Measurements from ENCODE around the gene ADCY3. TPM values are rescaled to one million over a fixed set of nuclear protein-coding genes. Genes with fewer than 3 reads are reported as not detected.

The ADCY3 gene
- total RNA-seq, 1 experiment from 2014 or later: 75.6 TPM

GRCh38 chr2:24833821-24834732 lies 86.0 kb downstream of the ADCY3 start:
- Histone ChIP-seq H3K27me3 (replicated peaks; ENCODE audit: control insufficient read depth, insufficient read depth, low read length) (no peaks in the 10 kb centered on the region), H3K4me1 (no peaks in the 10 kb centered on the region), H3K36me3 (ENCODE audit: control insufficient read depth, insufficient read depth, low read length) (no peaks in the 10 kb centered on the region), H3K9me3 (no peaks in the 10 kb centered on the region), H3K4me3 (ENCODE audit: low read depth, low read length) (no peak overlapping the region)
- H3K9me3 Mint-ChIP-seq (ENCODE audit: unreplicated experiment): no peaks in the 10 kb centered on the region
- peaks cover 25% of the 10 kb centered on the region for H3K36me3 Mint-ChIP-seq (ENCODE audit: insufficient read depth, unreplicated experiment)
- ChIA-PET CTCF (no interaction called here), POLR2A (no interaction called here)
- H3K27ac Mint-ChIP-seq (ENCODE audit: unreplicated experiment): no peak overlapping the region
- no peaks in the 10 kb centered on the region for H3K4me1 Mint-ChIP-seq (ENCODE audit: low read depth, unreplicated experiment)
- intact Hi-C loops (cut with micrococcal nuclease; ENCODE audit: unreplicated experiment): no loop called here
- BruUV-seq (replicated peaks): no TSS peak
- H3K4me3 Mint-ChIP-seq (ENCODE audit: unreplicated experiment): no peak overlapping the region
- no peak for TF ChIP-seq CTCF (IDR thresholded peaks at IDR 0.05; ENCODE audit: insufficient read depth in 1 of 2, low read depth in 1 of 2, low read length in 1 of 2, severe bottlenecking in 1 of 2, unreplicated experiment in 1 of 2)
- DNase-seq: no peak
- no peaks in the 10 kb centered on the region for H3K27me3 Mint-ChIP-seq (ENCODE audit: insufficient read depth, unreplicated experiment)

- H3K4me1 ChIP-seq: no peaks in the 10 kb centered on the region
- Mint-ChIP-seq H3K27me3 (ENCODE audit: insufficient read depth, unreplicated experiment) (no peaks in the 10 kb centered on the region), H3K9me3 (ENCODE audit: unreplicated experiment) (no peaks in the 10 kb centered on the region), H3K4me3 (ENCODE audit: unreplicated experiment) (no peak overlapping the region), H3K27ac (ENCODE audit: unreplicated experiment) (peak overlapping the region; percentile 1), H3K36me3 (ENCODE audit: insufficient read depth, unreplicated experiment) (peaks cover 33% of the 10 kb centered on the region), H3K4me1 (ENCODE audit: low read depth, unreplicated experiment) (no peaks in the 10 kb centered on the region)
- no peak overlapping the region for H3K4me3 ChIP-seq (ENCODE audit: low read depth, low read length)
- DNase-seq: no peak
- ChIA-PET CTCF (no interaction called here), POLR2A (no interaction called here)
- no peaks in the 10 kb centered on the region for H3K27me3 ChIP-seq (replicated peaks; ENCODE audit: control insufficient read depth, insufficient read depth, low read length)
- intact Hi-C loops (cut with micrococcal nuclease; ENCODE audit: unreplicated experiment): no loop called here
- H3K36me3 ChIP-seq (ENCODE audit: control insufficient read depth, insufficient read depth, low read length): no peaks in the 10 kb centered on the region
- no peak for TF ChIP-seq CTCF (IDR thresholded peaks at IDR 0.05; ENCODE audit: insufficient read depth in 1 of 2, low read depth in 1 of 2, low read length in 1 of 2, severe bottlenecking in 1 of 2, unreplicated experiment in 1 of 2)
- no TSS peak for BruUV-seq (replicated peaks)
- no peaks in the 10 kb centered on the region for H3K9me3 ChIP-seq
Observed at GRCh38 chr2:24832931-24833701, 86.9 kb downstream of the ADCY3 start.

GRCh38 chr2:24832521-24832920 lies 87.5 kb downstream of the ADCY3 start:
- peak overlapping the region; percentile 1 for H3K27ac Mint-ChIP-seq (ENCODE audit: unreplicated experiment)
- no peaks in the 10 kb centered on the region for H3K27me3 ChIP-seq (replicated peaks; ENCODE audit: control insufficient read depth, insufficient read depth, low read length)
- POLR2A ChIA-PET: no interaction called here
- BruUV-seq (replicated peaks): no TSS peak
- DNase-seq: no peak
- no peak overlapping the region for H3K4me3 Mint-ChIP-seq (ENCODE audit: unreplicated experiment)
- no peak overlapping the region for H3K4me3 ChIP-seq (ENCODE audit: low read depth, low read length)
- CTCF ChIA-PET: no interaction called here
- H3K27me3 Mint-ChIP-seq (ENCODE audit: insufficient read depth, unreplicated experiment): no peaks in the 10 kb centered on the region
- no peaks in the 10 kb centered on the region for H3K9me3 Mint-ChIP-seq (ENCODE audit: unreplicated experiment)
- H3K4me1 ChIP-seq: no peaks in the 10 kb centered on the region
- no peak for TF ChIP-seq CTCF (IDR thresholded peaks at IDR 0.05; ENCODE audit: insufficient read depth in 1 of 2, low read depth in 1 of 2, low read length in 1 of 2, severe bottlenecking in 1 of 2, unreplicated experiment in 1 of 2)
- H3K9me3 ChIP-seq: no peaks in the 10 kb centered on the region
- peaks cover 6% of the 10 kb centered on the region for H3K4me1 Mint-ChIP-seq (ENCODE audit: low read depth, unreplicated experiment)
- H3K36me3 Mint-ChIP-seq (ENCODE audit: insufficient read depth, unreplicated experiment): peaks cover 39% of the 10 kb centered on the region
- intact Hi-C loops (cut with micrococcal nuclease; ENCODE audit: unreplicated experiment): no loop called here
- H3K36me3 ChIP-seq (ENCODE audit: control insufficient read depth, insufficient read depth, low read length): no peaks in the 10 kb centered on the region
